T-helper 1 cell treated with Interleukin-12 subunit alpha and Interleukin-12 subunit beta and Interleukin-4 antibody, amounts not matched to agents 30 μg/mL and 1 μg/mL, for 36 hours (primary cell): ENCODE data around the gene NOTO.
"Not testable (repeated sequence)": the region's sequence is repeated elsewhere in the genome, so short reads cannot be mapped to it uniquely, and the experiment has no call there.

Experiments used
- H3K27ac Mint-ChIP-seq: one replicate; pipeline ENCODE4 v1.8.0; 2021; ENCODE audit warnings: mild to moderate bottlenecking, mixed read lengths
- H3K27me3 Mint-ChIP-seq: one replicate; pipeline ENCODE4 v1.8.0; 2021; ENCODE audit warnings: low read depth, mixed read lengths
- H3K36me3 Mint-ChIP-seq: one replicate; pipeline ENCODE4 v1.8.0; 2021; ENCODE audit warnings: low read depth, mixed read lengths
- H3K4me1 Mint-ChIP-seq: one replicate; pipeline ENCODE4 v1.8.0; 2021; ENCODE audit warnings: low read depth, mixed read lengths
- H3K4me3 Mint-ChIP-seq: one replicate; pipeline ENCODE4 v1.8.0; 2021; ENCODE audit warnings: mild to moderate bottlenecking, moderate library complexity, mixed read lengths
- H3K9me3 Mint-ChIP-seq: one replicate; pipeline ENCODE4 v1.8.0; 2021; ENCODE audit warnings: mixed read lengths

NOTO gene, protein sequence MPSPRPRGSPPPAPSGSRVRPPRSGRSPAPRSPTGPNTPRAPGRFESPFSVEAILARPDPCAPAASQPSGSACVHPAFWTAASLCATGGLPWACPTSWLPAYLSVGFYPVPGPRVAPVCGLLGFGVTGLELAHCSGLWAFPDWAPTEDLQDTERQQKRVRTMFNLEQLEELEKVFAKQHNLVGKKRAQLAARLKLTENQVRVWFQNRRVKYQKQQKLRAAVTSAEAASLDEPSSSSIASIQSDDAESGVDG

GRCh38 chr2:73202156-73203054, at the start of gene NOTO:
Gene NOTO, plus strand, starts transcription at chr2:73202574. Its CDS starts 93 bp downstream, at chr2:73202667.
- H3K27me3 Mint-ChIP-seq, result peaks cover 66% of the 10 kb centered on the region
- no peaks in the 10 kb centered on the region for H3K4me1 Mint-ChIP-seq
- peak within 1 kb of the TSS; percentile 43 for H3K4me3 Mint-ChIP-seq
- H3K9me3 Mint-ChIP-seq, result no peaks in the 10 kb centered on the region
- no peaks in the 10 kb centered on the region for H3K36me3 Mint-ChIP-seq
- H3K27ac Mint-ChIP-seq, result no peak within 1 kb of the TSS

GRCh38 chr2:73156539-73157124, 45.7 kb upstream of the NOTO start:
- H3K27me3 Mint-ChIP-seq, result peaks cover 47% of the 10 kb centered on the region
- H3K27ac Mint-ChIP-seq, result no peak overlapping the region
- H3K36me3 Mint-ChIP-seq, result no peaks in the 10 kb centered on the region
- no peak overlapping the region for H3K4me3 Mint-ChIP-seq
- H3K9me3 Mint-ChIP-seq, result no peaks in the 10 kb centered on the region
- no peaks in the 10 kb centered on the region for H3K4me1 Mint-ChIP-seq

- Mint-ChIP-seq H3K36me3 (no peaks in the 10 kb centered on the region), H3K27me3 (peaks cover 15% of the 10 kb centered on the region), H3K27ac (no peak overlapping the region), H3K9me3 (no peaks in the 10 kb centered on the region), H3K4me1 (peaks cover 2% of the 10 kb centered on the region), H3K4me3 (no peak overlapping the region)
Observed at GRCh38 chr2:73162856-73163391, 39.5 kb upstream of the NOTO start.

- Mint-ChIP-seq H3K36me3 (no peaks in the 10 kb centered on the region), H3K4me3 (no peak overlapping the region)
Observed at GRCh38 chr2:73163483-73164367, 38.6 kb upstream of the NOTO start.

GRCh38 chr2:73165978-73166377, 36.4 kb upstream of the NOTO start:
- H3K4me3 Mint-ChIP-seq, H3K36me3 Mint-ChIP-seq, H3K27me3 Mint-ChIP-seq, H3K9me3 Mint-ChIP-seq, H3K27ac Mint-ChIP-seq, H3K4me1 Mint-ChIP-seq: not testable (repeated sequence)

More at GRCh38 chr2:73163483-73164367, 38.6 kb upstream of the NOTO start:
- H3K9me3 Mint-ChIP-seq, result no peaks in the 10 kb centered on the region
- H3K27ac Mint-ChIP-seq, result no peak overlapping the region
- peaks cover 10% of the 10 kb centered on the region for H3K27me3 Mint-ChIP-seq
- peaks cover 2% of the 10 kb centered on the region for H3K4me1 Mint-ChIP-seq

DNA sequence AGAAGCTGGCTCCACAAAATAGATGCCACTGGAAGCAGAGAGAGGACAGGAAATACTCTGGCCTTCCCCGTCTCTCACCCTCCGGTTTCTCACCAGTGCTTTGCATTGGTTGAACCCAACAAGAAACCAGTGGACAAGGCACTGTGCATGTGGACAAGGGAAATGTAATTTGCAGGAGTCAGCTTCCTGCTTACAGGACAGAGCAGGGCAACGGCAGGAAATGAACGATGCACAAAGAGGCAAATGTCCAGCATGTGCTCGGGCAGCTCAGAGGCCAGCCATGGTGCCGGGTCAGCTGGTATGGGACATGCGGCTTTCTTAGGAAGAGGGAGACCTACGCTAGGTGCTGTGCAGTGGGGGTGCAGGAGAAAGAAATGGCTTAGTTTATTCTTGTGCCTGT, 35.6 kb upstream of the NOTO start:
- H3K27ac Mint-ChIP-seq, H3K36me3 Mint-ChIP-seq, H3K27me3 Mint-ChIP-seq, H3K4me3 Mint-ChIP-seq, H3K9me3 Mint-ChIP-seq, H3K4me1 Mint-ChIP-seq: not testable (repeated sequence)

GRCh38 chr2:73168348-73168747, 34.0 kb upstream of the NOTO start:
- not testable (repeated sequence) for H3K4me1 Mint-ChIP-seq, H3K27ac Mint-ChIP-seq, H3K36me3 Mint-ChIP-seq, H3K4me3 Mint-ChIP-seq, H3K9me3 Mint-ChIP-seq, H3K27me3 Mint-ChIP-seq

GRCh38 chr2:73170341-73170740, 32.0 kb upstream of the NOTO start:
- H3K27me3 Mint-ChIP-seq, result peaks cover 27% of the 10 kb centered on the region
- not testable (repeated sequence) for H3K4me1 Mint-ChIP-seq, H3K9me3 Mint-ChIP-seq, H3K36me3 Mint-ChIP-seq, H3K27ac Mint-ChIP-seq, H3K4me3 Mint-ChIP-seq

DNA sequence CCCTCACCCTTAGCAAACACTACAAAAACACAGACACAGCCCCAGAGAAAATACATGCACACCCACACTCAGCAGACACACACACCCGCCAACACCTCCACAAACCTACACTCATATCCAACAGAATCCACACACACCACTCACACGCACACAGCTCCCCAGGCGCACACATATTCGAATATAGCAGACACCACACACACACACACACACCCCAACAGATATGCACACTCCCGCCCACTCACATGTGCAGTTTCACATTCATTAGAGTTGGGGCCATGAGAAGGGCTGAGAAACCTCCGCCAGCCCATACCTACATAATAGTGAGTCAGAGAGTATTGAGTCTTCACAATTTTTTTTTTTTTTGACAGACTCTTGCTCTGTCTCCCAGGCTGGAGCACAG, 29.4 kb upstream of the NOTO start:
- Mint-ChIP-seq H3K36me3 (peaks cover 2% of the 10 kb centered on the region), H3K4me1 (peaks cover 16% of the 10 kb centered on the region), H3K27me3 (peaks cover 46% of the 10 kb centered on the region), H3K4me3 (no peak overlapping the region), H3K9me3 (no peaks in the 10 kb centered on the region), H3K27ac (no peak overlapping the region)

DNA sequence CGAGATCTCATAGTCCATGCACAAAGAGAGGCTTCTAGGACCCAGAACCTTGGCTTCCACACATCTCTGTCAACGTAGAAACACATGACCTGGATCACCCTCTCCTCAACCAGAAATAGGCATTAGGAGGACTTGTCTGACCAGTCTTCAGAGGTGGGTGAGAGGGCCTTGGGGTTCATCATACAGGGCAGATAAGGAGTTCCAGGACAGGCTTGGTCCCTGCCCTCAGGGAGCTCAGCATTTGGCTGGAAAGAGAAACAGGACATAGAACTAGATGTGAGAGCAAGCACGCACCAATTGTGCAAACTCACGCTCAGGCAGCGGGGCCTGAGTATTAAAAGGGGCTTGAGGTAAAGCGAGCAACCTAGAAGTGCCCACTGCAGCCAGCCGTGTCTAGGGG, 28.6 kb upstream of the NOTO start:
- Mint-ChIP-seq H3K27ac (no peak overlapping the region), H3K36me3 (peaks cover 2% of the 10 kb centered on the region), H3K9me3 (no peaks in the 10 kb centered on the region), H3K27me3 (peaks cover 50% of the 10 kb centered on the region), H3K4me1 (peaks cover 16% of the 10 kb centered on the region), H3K4me3 (no peak overlapping the region)

DNA sequence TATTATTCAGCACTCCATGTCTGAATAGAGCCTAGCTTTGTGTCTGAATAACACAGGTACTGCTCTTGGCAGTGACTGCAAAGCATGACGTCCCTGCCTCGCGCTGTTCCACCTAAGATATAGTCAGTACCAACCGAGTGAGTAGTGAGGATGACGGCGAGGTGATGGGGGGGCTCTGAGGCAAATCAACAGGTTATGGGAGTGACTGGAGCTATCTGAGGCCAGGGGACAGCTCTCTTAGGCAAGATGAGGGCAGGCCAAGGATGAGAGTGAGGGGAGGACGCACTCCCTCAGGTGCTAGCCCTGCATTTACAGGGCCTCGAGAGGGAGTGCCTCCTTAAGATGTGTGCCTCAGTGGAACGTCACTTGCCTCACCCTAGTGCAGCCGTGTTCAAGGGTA, 28.1 kb upstream of the NOTO start:
- H3K36me3 Mint-ChIP-seq, result peaks cover 2% of the 10 kb centered on the region
- no peak overlapping the region for H3K27ac Mint-ChIP-seq
- H3K9me3 Mint-ChIP-seq, result no peaks in the 10 kb centered on the region
- H3K27me3 Mint-ChIP-seq, result peaks cover 50% of the 10 kb centered on the region
- peaks cover 16% of the 10 kb centered on the region for H3K4me1 Mint-ChIP-seq
- H3K4me3 Mint-ChIP-seq, result peak overlapping the region; percentile 19

DNA sequence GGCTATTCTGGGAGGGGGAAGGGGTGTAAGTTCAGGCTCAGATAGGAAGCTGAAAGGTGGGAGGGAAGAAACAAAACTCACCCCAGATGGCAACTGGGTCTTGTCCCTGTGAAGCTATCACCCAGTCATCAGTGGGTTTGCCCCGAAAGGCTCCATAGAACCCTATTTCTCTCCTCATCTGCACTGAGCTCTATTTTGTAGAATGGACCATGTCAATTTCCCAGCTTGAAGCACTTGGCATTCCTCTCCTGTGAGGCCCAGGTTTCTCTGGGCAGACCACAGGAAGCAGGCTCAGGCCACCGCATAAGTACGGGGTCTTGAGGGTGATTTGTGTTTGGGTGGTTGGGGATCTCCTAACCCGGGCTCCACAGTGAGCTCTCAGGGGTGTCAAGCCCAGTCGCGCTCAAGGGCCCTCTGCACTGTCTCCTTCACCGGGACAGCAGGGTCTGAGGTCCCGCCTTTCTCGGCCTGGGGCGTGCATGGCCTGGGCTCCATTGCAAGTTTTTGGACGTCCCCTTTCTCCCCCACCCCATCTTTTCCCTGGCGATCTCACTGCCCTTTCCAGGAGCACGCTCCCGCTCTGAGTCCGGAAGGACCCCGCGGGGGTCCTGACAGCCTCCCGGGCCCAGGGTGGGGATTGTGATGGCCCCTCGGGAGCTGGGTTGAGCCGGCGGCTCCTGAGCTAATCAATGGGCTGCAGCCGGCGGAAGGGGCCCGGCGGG, 27.3 kb upstream of the NOTO start:
- H3K36me3 Mint-ChIP-seq, result peaks cover 2% of the 10 kb centered on the region
- H3K27me3 Mint-ChIP-seq, result peaks cover 59% of the 10 kb centered on the region
- H3K4me3 Mint-ChIP-seq, result no peak overlapping the region
- peaks cover 16% of the 10 kb centered on the region for H3K4me1 Mint-ChIP-seq
- H3K9me3 Mint-ChIP-seq, result no peaks in the 10 kb centered on the region
- H3K27ac Mint-ChIP-seq, result no peak overlapping the region

DNA sequence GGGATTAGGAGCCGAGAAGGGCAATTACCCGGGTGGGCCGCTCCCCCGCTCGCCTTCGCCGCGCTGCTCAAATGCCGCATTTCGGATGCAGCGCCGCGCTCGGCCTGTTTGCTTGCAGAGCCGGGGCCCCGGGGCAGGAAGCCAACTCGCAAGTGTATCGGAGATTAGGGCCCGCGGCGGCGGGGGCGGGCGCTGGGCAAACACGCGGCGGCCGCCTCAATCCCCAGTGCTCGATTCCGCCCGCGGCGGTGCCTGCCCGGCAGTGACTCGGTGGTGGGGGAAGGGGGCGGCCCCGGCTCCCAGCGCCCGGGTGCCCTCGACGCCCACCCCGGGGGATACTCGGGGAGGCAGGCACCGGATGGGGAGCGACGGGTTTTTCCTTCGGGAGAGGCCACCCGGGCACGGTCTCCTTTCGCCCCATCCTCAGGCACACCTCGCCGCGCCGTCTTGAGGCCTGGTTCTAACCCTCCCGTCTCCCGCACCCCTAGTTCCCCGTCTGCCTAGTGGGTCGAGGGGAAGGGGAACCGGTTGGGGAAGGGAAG, 26.6 kb upstream of the NOTO start:
- no peak overlapping the region for H3K27ac Mint-ChIP-seq
- peaks cover 59% of the 10 kb centered on the region for H3K27me3 Mint-ChIP-seq
- peaks cover 16% of the 10 kb centered on the region for H3K4me1 Mint-ChIP-seq
- no peaks in the 10 kb centered on the region for H3K9me3 Mint-ChIP-seq
- H3K36me3 Mint-ChIP-seq, result peaks cover 2% of the 10 kb centered on the region
- no peak overlapping the region for H3K4me3 Mint-ChIP-seq
